K562 (cell line): ENCODE measurements around the gene SLC7A6. TPM values are rescaled to one million over a fixed set of nuclear protein-coding genes. Genes with fewer than 3 reads are reported as not detected.
A peak's percentile ranks its signal among the peaks of the same experiment; 100 is the strongest.

Experiments used
- ATAC-seq: fragments of 200-7000 bp; cut with Tn5 transposase; 3 replicates; pipeline ENCODE4 v1.9.1; 2020; ENCODE audit warnings: moderate library complexity
- BruUV-seq: library from RNA; stranded (reverse); fragments of 400-500 nt; replicated peaks from 2 replicates; lab custom pipeline; 2021; lab: Mats Ljungman, UMichigan
- CTCF ChIA-PET: fragments of 300-600 bp; formaldehyde crosslinking; extraction: SDS; loops from one replicate; lab custom pipeline; 2021; ENCODE audit warnings: low intra/inter-chr PET ratio; lab: Yijun Ruan, JAX
- POLR2A ChIA-PET: fragments of 300-600, 350-650 bp; sonication (Branson Sonifier 250); formaldehyde crosslinking; extraction: SDS; loops from one replicate; lab custom pipeline; 2021; ENCODE audit warnings: antibody characterized with exemption, inconsistent platforms; lab: Yijun Ruan, JAX
- DNase-seq, 4 experiments: peaks; one replicate each; pipeline versions ENCODE4 v3.0.0 to v3.0.0-alpha.2; 2011 to 2018; ENCODE audit warnings: low spot score in 3 of 4, mixed read lengths in 3 of 4; ENCODE audit errors: extremely low read depth in 1 of 4
- FAIRE-seq: peaks from 2 replicates; lab custom pipeline; 2011; peaks lifted over from hg19 to GRCh38; lab: Jason Lieb, UNC
- H2AFZ ChIP-seq: 2 replicates; pipeline ENCODE4 v1.6.0; 2011; ENCODE audit warnings: low read depth, low read length, control low read depth, inconsistent platforms
- H3K27ac ChIP-seq: fragments of 200-600 bp; 3 replicates; pipeline ENCODE4 v1.8.0; 2011; ENCODE audit warnings: low read depth, mild to moderate bottlenecking, control low read depth, inconsistent platforms, low read length, moderate library complexity, mixed read lengths; ENCODE audit errors: extremely low read depth
- H3K27me3 ChIP-seq, 2 experiments: fragments of 300-600 bp in 1 of 2; 2 replicates in 1 of 2; 3 replicates in 1 of 2; pipeline versions ENCODE4 v1.6.0 to v1.8.0; 2011; ENCODE audit warnings: inconsistent platforms in 2 of 2, low read length in 2 of 2, mild to moderate bottlenecking in 1 of 2, mixed read lengths in 1 of 2, moderate library complexity in 1 of 2; ENCODE audit not compliant: control insufficient read depth in 2 of 2, insufficient read depth in 2 of 2
- H3K36me3 ChIP-seq: fragments of 300-600 bp; 3 replicates; pipeline ENCODE4 v1.8.0; 2011; ENCODE audit warnings: mild to moderate bottlenecking, low read length, inconsistent platforms; ENCODE audit not compliant: control insufficient read depth, insufficient read depth
- H3K4me1 ChIP-seq, 2 experiments: fragments of 200-600 bp in 1 of 2; replicated peaks in 1 of 2; 2 replicates in 1 of 2; 3 replicates in 1 of 2; pipeline versions ENCODE4 v1.5.1 to v1.8.0; 2011; ENCODE audit warnings: inconsistent platforms in 2 of 2, low read length in 2 of 2, mild to moderate bottlenecking in 1 of 2, mixed read lengths in 1 of 2, moderate library complexity in 1 of 2; ENCODE audit not compliant: control insufficient read depth in 2 of 2, insufficient read depth in 2 of 2
- H3K4me2 ChIP-seq: 2 replicates; pipeline ENCODE4 v1.6.1; 2011; ENCODE audit warnings: low read length, control low read depth, inconsistent platforms, mixed read lengths; ENCODE audit not compliant: insufficient read depth
- H3K4me3 ChIP-seq: fragments of 200-600 bp; sonication (generic), shearing (Covaris generic); 2 replicates; pipeline ENCODE4 v1.5.1; 2016; ENCODE audit warnings: control low read depth, inconsistent platforms
- H3K79me2 ChIP-seq: fragments of 200-600 bp; 3 replicates; pipeline ENCODE4 v1.8.0; 2011; ENCODE audit warnings: low read length, inconsistent platforms; ENCODE audit not compliant: control insufficient read depth, insufficient read depth
- H3K9ac ChIP-seq, 2 experiments: 2 replicates each; pipeline versions ENCODE4 v1.6.0 to v1.6.1; 2011; ENCODE audit warnings: low read depth in 2 of 2, low read length in 2 of 2, control low read depth in 1 of 2, inconsistent platforms in 1 of 2, mild to moderate bottlenecking in 1 of 2, mixed read lengths in 1 of 2; ENCODE audit not compliant: insufficient read depth in 1 of 2
- H3K9me1 ChIP-seq: one replicate; pipeline ENCODE4 v1.6.0; 2011; ENCODE audit warnings: inconsistent platforms, mild to moderate bottlenecking, low read length, moderate library complexity; ENCODE audit not compliant: control insufficient read depth, insufficient read depth
- H3K9me3 ChIP-seq: replicated peaks from 2 replicates; pipeline ENCODE4 v1.5.1; 2011; ENCODE audit warnings: low read depth, low read length, inconsistent platforms; ENCODE audit not compliant: control insufficient read depth, insufficient read depth
- H4K20me1 ChIP-seq: replicated peaks from 2 replicates; pipeline ENCODE4 v1.6.1; 2011; ENCODE audit warnings: low read length, inconsistent platforms, mixed read lengths; ENCODE audit not compliant: control insufficient read depth, insufficient read depth
- ZNF121 ChIP-seq: sonication (generic); formaldehyde crosslinking; conservative IDR thresholded peaks from 2 replicates; pipeline ENCODE4 v1.8.0; 2022; ENCODE audit warnings: missing genetic modification reagents
- WGBS: fragments of 100-300 bp; shearing (Covaris generic); methylation state at CpG from one replicate; pipeline ENCODE4 v1.1.6; 2016; ENCODE audit warnings: low coverage, mixed read lengths; ENCODE audit not compliant: insufficient coverage; ENCODE audit errors: missing lambda C conversion rate; 5-methylcytosine and 5-hydroxymethylcytosine counted together
- in situ Hi-C: fragments of 300-500 bp; cut with MboI; formaldehyde crosslinking; loops from 4 replicates; pipeline ENCODE4 v1.15.0; 2018; ENCODE audit warnings: inconsistent platforms, mixed read lengths
- intact Hi-C: fragments of 100-400 bp; cut with micrococcal nuclease; formaldehyde crosslinking; loops from 2 replicates; pipeline ENCODE4 v1.14.2; 2022
- polyA plus RNA-seq, 8 experiments: library from polyadenylated mRNA; depleted of rRNA in 4 of 8; stranded (reverse) in 5 of 8; unstranded in 3 of 8; fragments of >200 nt; fragmentation: Nextera tagmentation in 2 of 8; fragmentation: Illumina TruSeq in 1 of 8; extraction: Ambion mirVana in 2 of 8; extraction: Trizol in 1 of 8; gene quantifications; 2 replicates each; pipeline versions ENCODE4 v1.2.1 to v1.2.3, GENCODE V29; 2011 to 2014; ENCODE audit warnings: inconsistent platforms in 1 of 8, missing spikeins in 1 of 8
- total RNA-seq, 7 experiments: library from RNA; depleted of rRNA in 6 of 7; stranded (reverse); fragments of >200 nt in 6 of 7; fragmentation: Illumina TruSeq in 2 of 7; extraction: Trizol in 2 of 7; gene quantifications; 2 replicates each; pipeline versions ENCODE4 v1.2.1 to v1.2.3, GENCODE V29; 2011 to 2021; ENCODE audit warnings: low replicate concordance in 1 of 7
- TF ChIP-seq, protein P1 (sequence below): sonication (generic); formaldehyde crosslinking; IDR thresholded peaks from 2 replicates; pipeline ENCODE4 v1.8.0; 2022; ENCODE audit warnings: mild to moderate bottlenecking, missing genetic modification reagents

The SLC7A6 gene
- total and polyA plus RNA-seq, 9 of the 15 experiments (the other 6 are each of a cell fraction or from before 2014, with no cell fraction given): 12.6 to 60.1 (median 29.8) TPM

DNA sequence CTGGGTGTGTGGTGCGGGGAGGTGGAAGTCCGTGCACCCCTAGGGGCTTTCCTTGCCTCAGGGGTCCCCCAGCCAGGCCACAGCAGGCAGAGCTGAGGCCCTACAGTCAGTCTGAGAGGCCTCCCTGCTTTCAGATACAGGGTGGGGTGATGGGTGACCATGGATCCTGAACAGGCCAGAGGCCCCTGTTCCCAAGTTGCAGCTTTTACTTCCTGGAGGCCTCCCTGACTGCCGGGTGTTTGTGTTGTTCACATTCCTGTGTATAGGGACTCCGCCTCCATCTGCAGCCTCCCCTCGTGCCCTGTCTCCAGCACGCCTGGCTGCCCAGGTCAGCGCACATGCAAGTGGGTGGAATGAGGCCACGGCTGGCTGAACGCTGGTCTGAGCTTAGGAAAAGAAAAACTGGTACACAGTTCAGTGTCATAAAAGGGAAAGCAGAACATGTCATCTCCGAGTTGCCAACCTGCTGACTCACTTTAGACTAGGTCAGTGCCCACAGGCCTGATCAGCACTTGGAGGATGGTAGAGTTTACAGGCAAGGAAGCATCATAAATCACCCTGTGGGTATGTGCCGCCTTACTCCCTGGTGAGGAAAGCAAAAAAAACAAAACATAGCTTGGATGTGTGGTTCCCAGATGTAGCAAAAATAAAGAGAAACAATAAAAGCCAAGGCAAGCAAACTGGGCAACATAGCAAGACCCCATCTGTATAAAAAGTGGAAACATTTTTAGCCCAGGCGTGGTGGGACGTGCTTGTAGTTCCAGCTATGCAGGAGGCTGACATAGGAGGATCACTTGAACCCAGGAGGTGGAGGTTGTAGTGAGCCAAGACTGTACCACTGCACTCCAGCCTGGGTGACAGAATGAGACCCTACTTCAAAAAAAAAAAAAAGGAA is 6.2 kb upstream of the SLC7A6 start:
- 0 out of 2 replicates have a peak, but pooled peaks cover 7% of the 10 kb centered on the region for H4K20me1 ChIP-seq
- POLR2A ChIA-PET: interaction anchor here (0.6 to 2.1 kb wide), 4 partner anchors 8 to 585 kb away, joined by 3 to 5 read pairs (median 4); no protein-coding TSS in a partner anchor
- TF ChIP-seq, protein P1, sequence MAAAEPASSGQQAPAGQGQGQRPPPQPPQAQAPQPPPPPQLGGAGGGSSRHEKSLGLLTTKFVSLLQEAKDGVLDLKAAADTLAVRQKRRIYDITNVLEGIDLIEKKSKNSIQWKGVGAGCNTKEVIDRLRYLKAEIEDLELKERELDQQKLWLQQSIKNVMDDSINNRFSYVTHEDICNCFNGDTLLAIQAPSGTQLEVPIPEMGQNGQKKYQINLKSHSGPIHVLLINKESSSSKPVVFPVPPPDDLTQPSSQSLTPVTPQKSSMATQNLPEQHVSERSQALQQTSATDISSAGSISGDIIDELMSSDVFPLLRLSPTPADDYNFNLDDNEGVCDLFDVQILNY (CRISPR knock-in tag): no peak
- peak; percentile 73 for TF ChIP-seq ZNF121
- no peaks in the 10 kb centered on the region for H3K27me3 ChIP-seq
- peaks cover 4% of the 10 kb centered on the region for H3K9me1 ChIP-seq
- BruUV-seq: no TSS peak
- DNase-seq: no peak
- H3K9ac ChIP-seq: peak overlapping the region in 1 of 2 experiments; percentile 30; a peak in 1 of 4 replicates
- H2AFZ ChIP-seq: no peak overlapping the region
- peaks cover 18% of the 10 kb centered on the region; the same call in 2 of the 3 replicates for H3K36me3 ChIP-seq
- in situ Hi-C loops (no loop called here), intact Hi-C loops (no loop called here)
- WGBS: 65% methylated on average over 12 of the region's 13 CpGs
- peaks cover 2% of the 10 kb centered on the region; the same call in 1 of the 3 replicates for H3K79me2 ChIP-seq
- H3K9me3 ChIP-seq: no peaks in the 10 kb centered on the region
- no peak overlapping the region for H3K4me2 ChIP-seq
- ATAC-seq: no peak
- FAIRE-seq: no peak
- no peak overlapping the region for H3K27ac ChIP-seq
- CTCF ChIA-PET: no interaction called here
- peaks cover 2 to 4% of the 10 kb centered on the region in 2 experiments for H3K4me1 ChIP-seq
- no peak overlapping the region for H3K4me3 ChIP-seq
